Measurements from ENCODE around the gene GFRA1.
"Not testable (repeated sequence)": the region's sequence is repeated elsewhere in the genome, so short reads cannot be mapped to it uniquely, and the experiment has no call there.

The GFRA1 gene

DNA sequence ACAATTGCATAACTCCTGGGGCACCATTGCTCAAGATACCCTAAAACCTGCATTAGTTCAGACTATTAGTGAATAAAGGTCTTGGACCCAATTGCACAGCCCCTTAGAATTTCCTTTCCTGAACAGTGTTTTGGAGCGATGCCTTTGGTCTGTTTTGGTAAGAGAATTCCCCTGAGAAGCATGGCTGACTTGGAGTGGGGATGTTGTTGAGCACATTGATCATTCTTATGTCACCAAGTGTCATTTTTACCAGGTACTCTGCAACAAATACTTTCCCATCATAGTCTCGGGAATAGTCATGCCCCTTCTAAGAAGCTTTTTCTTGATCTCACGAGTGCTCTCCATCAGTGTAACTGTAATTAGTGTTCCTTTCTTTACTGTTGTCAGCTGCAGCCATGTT is 229.7 kb downstream of the GFRA1 start:
- DNase-seq (ENCODE audit: low spot score), result no peak
- no peak for TF ChIP-seq CTCF (IDR thresholded peaks at IDR 0.05; ENCODE audit: poor library complexity, severe bottlenecking)
- H3K4me1 ChIP-seq (ENCODE audit: insufficient read depth, poor library complexity, severe bottlenecking), result no peaks in the 10 kb centered on the region
- no peak for ATAC-seq (ENCODE audit: low read depth)
- no peak overlapping the region for H3K4me3 ChIP-seq (ENCODE audit: severe bottlenecking)
- no peaks in the 10 kb centered on the region for H3K9me3 ChIP-seq (ENCODE audit: severe bottlenecking)
- no peak overlapping the region for H3K27ac ChIP-seq (ENCODE audit: poor library complexity, severe bottlenecking)
- H3K27me3 ChIP-seq (ENCODE audit: insufficient read depth, poor library complexity, severe bottlenecking), result peaks cover 3% of the 10 kb centered on the region
- H3K36me3 ChIP-seq (ENCODE audit: low read depth), result no peaks in the 10 kb centered on the region

DNA sequence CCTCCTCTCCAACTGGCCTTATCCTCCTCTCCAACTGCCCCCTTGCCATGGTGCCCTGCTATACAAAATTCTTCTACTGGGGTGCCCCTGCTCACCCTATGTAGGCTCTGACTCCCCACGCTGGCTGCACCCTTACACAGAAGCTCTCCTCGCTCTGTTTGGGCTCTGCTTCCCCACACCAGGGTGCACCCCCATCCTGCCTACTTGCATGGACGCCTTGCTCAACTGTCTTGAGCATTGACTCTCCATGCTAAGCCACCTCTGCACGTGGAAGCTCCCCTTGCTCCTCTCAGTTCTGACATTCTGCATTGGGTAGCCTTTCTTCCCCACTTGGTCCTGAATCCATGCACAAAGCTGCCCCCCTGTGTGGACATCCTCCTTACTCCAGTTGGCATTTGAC is 231.1 kb downstream of the GFRA1 start:
- Histone ChIP-seq H3K27me3 (ENCODE audit: insufficient read depth, poor library complexity, severe bottlenecking) (peaks cover 3% of the 10 kb centered on the region), H3K4me1 (ENCODE audit: insufficient read depth, poor library complexity, severe bottlenecking) (no peaks in the 10 kb centered on the region), H3K4me3 (ENCODE audit: severe bottlenecking) (no peak overlapping the region), H3K36me3 (ENCODE audit: low read depth) (no peaks in the 10 kb centered on the region), H3K27ac (ENCODE audit: poor library complexity, severe bottlenecking) (no peak overlapping the region), H3K9me3 (ENCODE audit: severe bottlenecking) (no peaks in the 10 kb centered on the region)
- no peak for ATAC-seq (ENCODE audit: low read depth)
- TF ChIP-seq CTCF (IDR thresholded peaks at IDR 0.05; ENCODE audit: poor library complexity, severe bottlenecking), result no peak
- no peak for DNase-seq (ENCODE audit: low spot score)

DNA sequence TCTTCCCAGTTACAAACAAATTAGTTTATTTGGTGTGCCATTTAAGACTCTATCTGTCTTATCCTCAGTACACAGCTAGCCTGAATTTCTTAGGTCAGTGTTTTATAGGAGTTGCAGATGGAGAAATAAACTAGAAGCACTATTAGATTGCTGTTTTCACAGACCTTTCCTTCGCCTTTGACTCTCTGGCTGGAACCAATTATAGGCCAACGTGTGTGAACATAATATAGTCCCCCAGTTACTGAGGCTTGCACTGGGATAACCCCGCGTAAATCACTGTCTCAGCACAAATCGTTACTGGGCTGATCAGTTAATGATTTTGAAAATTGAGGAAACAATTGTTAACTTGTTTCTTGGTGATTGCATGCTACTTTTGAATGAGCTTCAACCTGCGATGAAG is 233.4 kb downstream of the GFRA1 start:
- no peak overlapping the region for H3K4me3 ChIP-seq (ENCODE audit: severe bottlenecking)
- no peak for DNase-seq (ENCODE audit: low spot score)
- H3K9me3 ChIP-seq (ENCODE audit: severe bottlenecking), result no peaks in the 10 kb centered on the region
- H3K4me1 ChIP-seq (ENCODE audit: insufficient read depth, poor library complexity, severe bottlenecking), result no peaks in the 10 kb centered on the region
- no peaks in the 10 kb centered on the region for H3K36me3 ChIP-seq (ENCODE audit: low read depth)
- TF ChIP-seq CTCF (IDR thresholded peaks at IDR 0.05; ENCODE audit: poor library complexity, severe bottlenecking), result no peak
- no peak for ATAC-seq (ENCODE audit: low read depth)
- H3K27me3 ChIP-seq (ENCODE audit: insufficient read depth, poor library complexity, severe bottlenecking), result peaks cover 3% of the 10 kb centered on the region
- H3K27ac ChIP-seq (ENCODE audit: poor library complexity, severe bottlenecking), result no peak overlapping the region

GRCh38 chr10:116038259-116038658 is 234.7 kb downstream of the GFRA1 start:
- no peaks in the 10 kb centered on the region for H3K4me1 ChIP-seq (ENCODE audit: insufficient read depth, poor library complexity, severe bottlenecking)
- no peaks in the 10 kb centered on the region for H3K9me3 ChIP-seq (ENCODE audit: severe bottlenecking)
- ATAC-seq (ENCODE audit: low read depth), result no peak
- H3K27ac ChIP-seq (ENCODE audit: poor library complexity, severe bottlenecking), result no peak overlapping the region
- no peak for TF ChIP-seq CTCF (IDR thresholded peaks at IDR 0.05; ENCODE audit: poor library complexity, severe bottlenecking)
- no peak for DNase-seq (ENCODE audit: low spot score)
- no peaks in the 10 kb centered on the region for H3K36me3 ChIP-seq (ENCODE audit: low read depth)
- H3K27me3 ChIP-seq (ENCODE audit: insufficient read depth, poor library complexity, severe bottlenecking), result peaks cover 3% of the 10 kb centered on the region
- H3K4me3 ChIP-seq (ENCODE audit: severe bottlenecking), result no peak overlapping the region

GRCh38 chr10:116035406-116035805 is 237.6 kb downstream of the GFRA1 start:
- not testable (repeated sequence) for H3K4me3 ChIP-seq (ENCODE audit: severe bottlenecking); DNase-seq (ENCODE audit: low spot score); H3K27me3 ChIP-seq (ENCODE audit: insufficient read depth, poor library complexity, severe bottlenecking); H3K9me3 ChIP-seq (ENCODE audit: severe bottlenecking); H3K27ac ChIP-seq (ENCODE audit: poor library complexity, severe bottlenecking); H3K36me3 ChIP-seq (ENCODE audit: low read depth); H3K4me1 ChIP-seq (ENCODE audit: insufficient read depth, poor library complexity, severe bottlenecking); ATAC-seq (ENCODE audit: low read depth)
